ENCODE data around the gene CHTOP. TPM values are rescaled to one million over a fixed set of nuclear protein-coding genes. Genes with fewer than 3 reads are reported as not detected.
"Not testable (repeated sequence)": the region's sequence is repeated elsewhere in the genome, so short reads cannot be mapped to it uniquely, and the experiment has no call there.

CHTOP gene
- total and polyA plus RNA-seq, 8 donors: 54.5 to 125 (median 113) TPM

GRCh38 chr1:153669606-153670005 lies 35.7 kb downstream of the CHTOP start:
- no peak for TF ChIP-seq CTCF (IDR thresholded peaks at IDR 0.05)
- H3K4me1 ChIP-seq: peaks cover 9 to 37% of the 10 kb centered on the region in 2 donors
- ATAC-seq: no peak
- no peak for DNase-seq
- H3K27ac ChIP-seq: no peak overlapping the region
- H3K27me3 ChIP-seq: no peaks in the 10 kb centered on the region
- H3K4me3 ChIP-seq: peak overlapping the region; percentile 89 to 91
- peaks cover 5 to 49% of the 10 kb centered on the region in 2 donors for H3K36me3 ChIP-seq
- intact Hi-C loops (cut with DNase I): loop anchor here in 1 of 2 donors (10.0 kb wide), 1 partner anchor 75 kb away; no protein-coding TSS in a partner anchor
- no peaks in the 10 kb centered on the region for H3K9me3 ChIP-seq

GRCh38 chr1:153670257-153670858 lies 36.5 kb downstream of the CHTOP start:
- peaks cover 0 to 41% of the 10 kb centered on the region in 2 donors for H3K36me3 ChIP-seq
- no peaks in the 10 kb centered on the region for H3K27me3 ChIP-seq
- no peaks in the 10 kb centered on the region for H3K9me3 ChIP-seq
- intact Hi-C loops (cut with DNase I): loop anchor here in 1 of 2 donors (10.0 kb wide), 1 partner anchor 74 kb away; no protein-coding TSS in a partner anchor
- peak overlapping the region; percentile 89 to 91 for H3K4me3 ChIP-seq
- no peak for TF ChIP-seq CTCF (IDR thresholded peaks at IDR 0.05)
- H3K4me1 ChIP-seq: peaks cover 9 to 37% of the 10 kb centered on the region in 2 donors
- DNase-seq (peak in 1 of 4 donors; percentile 71), ATAC-seq (peak; percentile 9)
- peak overlapping the region; percentile 73 to 89 for H3K27ac ChIP-seq

GRCh38 chr1:153670859-153671627 lies 37.2 kb downstream of the CHTOP start, which contains the start of gene ILF2:
Gene ILF2 (minus strand): TSS chr1:153670993. CDS start chr1:153670922, 71 bp downstream.
- peak within 1 kb of the TSS; percentile 89 to 91 for H3K4me3 ChIP-seq
- DNase-seq (peak; percentile 91 to 99 (median 98)), ATAC-seq (peak; percentile 94)
- peaks cover 9 to 37% of the 10 kb centered on the region in 2 donors for H3K4me1 ChIP-seq
- intact Hi-C loops (cut with DNase I): loop anchor here in 1 of 2 donors (10.0 kb wide), 1 partner anchor 74 kb away; no protein-coding TSS in a partner anchor
- peak within 1 kb of the TSS; percentile 89 to 92 for H3K27ac ChIP-seq
- H3K27me3 ChIP-seq: no peaks in the 10 kb centered on the region
- H3K9me3 ChIP-seq: no peaks in the 10 kb centered on the region
- no peak for TF ChIP-seq CTCF (IDR thresholded peaks at IDR 0.05)
- H3K36me3 ChIP-seq: peaks cover 0 to 34% of the 10 kb centered on the region in 2 donors

- not testable (repeated sequence) for H3K27me3 ChIP-seq, H3K9me3 ChIP-seq
- H3K4me1 ChIP-seq: peaks cover 9 to 37% of the 10 kb centered on the region in 2 donors
- peak overlapping the region; percentile 89 to 92 for H3K27ac ChIP-seq
- H3K4me3 ChIP-seq: peak overlapping the region; percentile 45 to 91
- intact Hi-C loops (cut with DNase I): loop anchor here in 1 of 2 donors (10.0 kb wide), 1 partner anchor 73 kb away; no protein-coding TSS in a partner anchor
- peak in 3 of 4 donors; percentile 26 to 70 (median 53) for DNase-seq
- H3K36me3 ChIP-seq: peaks cover 0 to 27% of the 10 kb centered on the region in 2 donors
- peak; percentile 26 for ATAC-seq
Observed at GRCh38 chr1:153671628-153672353, 37.9 kb downstream of the CHTOP start.

GRCh38 chr1:153673511-153673910 lies 39.6 kb downstream of the CHTOP start:
- Histone ChIP-seq H3K4me1 (peaks cover 16 to 40% of the 10 kb centered on the region in 2 donors), H3K36me3 (peaks cover 0 to 10% of the 10 kb centered on the region in 2 donors), H3K9me3 (no peaks in the 10 kb centered on the region), H3K27ac (no peak overlapping the region), H3K27me3 (peaks cover 0 to 8% of the 10 kb centered on the region in 2 donors), H3K4me3 (no peak overlapping the region)
- ATAC-seq: no peak
- intact Hi-C loops (cut with DNase I): loop anchor here in 1 of 2 donors (10.0 kb wide), 1 partner anchor 71 kb away; no protein-coding TSS in a partner anchor
- DNase-seq: no peak
- TF ChIP-seq CTCF (IDR thresholded peaks at IDR 0.05): no peak

Data from left lung (tissue), 10 donors.